HCT116 (cell line): Measurements from ENCODE around the gene HEMK1. TPM values are rescaled to one million over a fixed set of nuclear protein-coding genes. Genes with fewer than 3 reads are reported as not detected.

Source experiments
- ATAC-seq: fragments of 200-7000 bp; cut with Tn5 transposase; 2 replicates; pipeline ENCODE4 v1.9.1; 2020; ENCODE audit warnings: mild to moderate bottlenecking, moderate library complexity
- BruUV-seq: library from RNA; stranded (reverse); fragments of 400-500 nt; replicated peaks from 2 replicates; lab custom pipeline; 2021; lab: Mats Ljungman, UMichigan
- CTCF ChIA-PET: fragments of 300-600 bp; sonication (Branson Sonifier 250); formaldehyde crosslinking; loops from one replicate; lab custom pipeline; 2021; ENCODE audit warnings: antibody characterized with exemption; lab: Charles Lee
- POLR2A ChIA-PET: fragments of 300-600, 350-600 bp; sonication (Branson Sonifier 250); formaldehyde crosslinking; loops from one replicate; lab custom pipeline; 2021; ENCODE audit warnings: antibody characterized with exemption; lab: Charles Lee
- RAD21 ChIA-PET, 2 experiments: fragments of 300-600 bp; sonication (Branson Sonifier 250); formaldehyde crosslinking; loops; one replicate each; lab custom pipeline; 2023; ENCODE audit warnings: low total read pairs in 2 of 2; ENCODE audit not compliant: uncharacterized antibody in 2 of 2, unreplicated experiment in 2 of 2, low non-redundant PET in 1 of 2; lab: Charles Lee
- DNase-seq: peaks from one replicate; pipeline ENCODE4 v3.0.0-alpha.2; 2010; ENCODE audit warnings: low read depth, low spot score
- H2AFZ ChIP-seq: fragments of 200-600 bp; shearing (Covaris generic), sonication (generic); 2 replicates; pipeline ENCODE4 v1.6.1; 2017; ENCODE audit warnings: low read depth, mixed run types, mixed read lengths, antibody characterized with exemption, low read length; ENCODE audit not compliant: poor library complexity, severe bottlenecking
- H3K27ac ChIP-seq: 2 replicates; pipeline ENCODE4 v1.5.1; 2012; ENCODE audit warnings: low read depth, low read length
- H3K27me3 ChIP-seq: fragments of 200-600 bp; sonication (generic); 2 replicates; pipeline ENCODE4 v1.6.1; 2016; ENCODE audit warnings: mixed run types, low read length, mixed read lengths; ENCODE audit not compliant: insufficient read depth
- H3K36me3 ChIP-seq, 2 experiments: fragments of 200-500 bp in 1 of 2; fragments of 200-600 bp in 1 of 2; sonication (Bioruptor generic) in 1 of 2; sonication (generic) in 1 of 2; 2 replicates each; pipeline versions ENCODE4 v1.5.1 to v1.6.1; 2014 to 2016; ENCODE audit warnings: low read length in 2 of 2, inconsistent platforms in 1 of 2, mixed read lengths in 1 of 2, mixed run types in 1 of 2; ENCODE audit not compliant: insufficient read depth in 2 of 2, control insufficient read depth in 1 of 2
- H3K4me1 ChIP-seq, 2 experiments: fragments of 200-600 bp in 1 of 2; sonication (generic) in 1 of 2; 2 replicates each; pipeline versions ENCODE4 v1.5.1 to v1.6.1; 2012 to 2017; ENCODE audit warnings: low read length in 2 of 2, inconsistent platforms in 1 of 2, mild to moderate bottlenecking in 1 of 2, mixed read lengths in 1 of 2, mixed run types in 1 of 2, moderate library complexity in 1 of 2; ENCODE audit not compliant: insufficient read depth in 2 of 2, control insufficient read depth in 1 of 2
- H3K4me2 ChIP-seq: fragments of 200-600 bp; sonication (generic); 2 replicates; pipeline ENCODE4 v1.6.1; 2017; ENCODE audit warnings: mixed run types, low read length, mixed read lengths
- H3K4me3 ChIP-seq, 2 experiments: fragments of 200-600 bp in 1 of 2; sonication (generic) in 1 of 2; replicated peaks in 1 of 2; 2 replicates each; pipeline ENCODE4 v1.5.1; 2011 to 2016; ENCODE audit warnings: low read length in 2 of 2, control low read depth in 1 of 2, low read depth in 1 of 2, mild to moderate bottlenecking in 1 of 2, mixed read lengths in 1 of 2, mixed run types in 1 of 2
- H3K79me2 ChIP-seq: fragments of 200-600 bp; sonication (generic); 2 replicates; pipeline ENCODE4 v1.6.1; 2017; ENCODE audit warnings: mild to moderate bottlenecking, mixed run types, low read length, moderate library complexity, mixed read lengths; ENCODE audit not compliant: insufficient read depth
- H3K9ac ChIP-seq: fragments of 200-600 bp; sonication (generic); 2 replicates; pipeline ENCODE4 v1.6.1; 2016; ENCODE audit warnings: low read length, mixed read lengths
- H3K9me2 ChIP-seq: fragments of 200-600 bp; sonication (generic), shearing (Covaris generic); 2 replicates; pipeline ENCODE4 v1.6.1; 2017; ENCODE audit warnings: mixed run types, mild to moderate bottlenecking, moderate library complexity; ENCODE audit not compliant: insufficient read depth
- H3K9me3 ChIP-seq, 2 experiments: fragments of 200-500 bp in 1 of 2; fragments of 200-600 bp in 1 of 2; sonication (Bioruptor generic) in 1 of 2; sonication (generic) in 1 of 2; 2 replicates each; pipeline ENCODE4 v1.6.1; 2014 to 2017; ENCODE audit warnings: low read length in 2 of 2, mixed read lengths in 2 of 2, inconsistent platforms in 1 of 2, low read depth in 1 of 2, mild to moderate bottlenecking in 1 of 2, mixed run types in 1 of 2, moderate library complexity in 1 of 2; ENCODE audit not compliant: control insufficient read depth in 1 of 2, insufficient read depth in 1 of 2
- H4K20me1 ChIP-seq: fragments of 200-600 bp; sonication (generic), shearing (Covaris generic); 2 replicates; pipeline ENCODE4 v1.6.1; 2017; ENCODE audit warnings: mixed run types, mild to moderate bottlenecking, moderate library complexity; ENCODE audit not compliant: insufficient read depth
- ATF3 ChIP-seq: IDR thresholded peaks from 2 replicates; pipeline ENCODE4 v1.6.1; 2012
- CBX3 ChIP-seq: IDR thresholded peaks from 2 replicates; pipeline ENCODE4 v1.6.1; 2012; ENCODE audit warnings: low read depth
- CEBPB ChIP-seq: IDR thresholded peaks from 2 replicates; pipeline ENCODE4 v1.6.1; 2012; ENCODE audit warnings: low read depth
- CTCF ChIP-seq, 3 experiments: fragments of 200-600 bp in 1 of 3; sonication (generic) in 1 of 3; IDR thresholded peaks in 2 of 3; conservative IDR thresholded peaks in 1 of 3; 2 replicates each; pipeline ENCODE4 v1.5.1; 2012 to 2017; ENCODE audit warnings: low read depth in 2 of 3, low read length in 2 of 3, antibody characterized with exemption in 1 of 3, borderline replicate concordance in 1 of 3, control low read depth in 1 of 3, mild to moderate bottlenecking in 1 of 3, mixed read lengths in 1 of 3, mixed run types in 1 of 3, moderate library complexity in 1 of 3; ENCODE audit not compliant: insufficient read depth in 1 of 3
- EGR1 ChIP-seq: IDR thresholded peaks from 2 replicates; pipeline ENCODE4 v1.6.1; 2012; ENCODE audit warnings: low read depth
- ELF1 ChIP-seq: IDR thresholded peaks from 2 replicates; pipeline ENCODE4 v1.6.1; 2012; ENCODE audit warnings: low read depth, borderline replicate concordance
- EZH2 ChIP-seq: fragments of 200-600 bp; sonication (generic); IDR thresholded peaks from 2 replicates; pipeline ENCODE4 v1.6.1; 2017; ENCODE audit warnings: antibody characterized with exemption, mixed run types
- FOSL1 ChIP-seq: IDR thresholded peaks from 2 replicates; pipeline ENCODE4 v1.6.1; 2012; ENCODE audit warnings: low read depth
- JUND ChIP-seq: IDR thresholded peaks from 2 replicates; pipeline ENCODE4 v1.6.1; 2012
- MAX ChIP-seq: IDR thresholded peaks from 2 replicates; pipeline ENCODE4 v1.6.1; 2012
- POLR2A ChIP-seq: IDR thresholded peaks from 2 replicates; pipeline ENCODE4 v1.7.0; 2011; ENCODE audit warnings: borderline replicate concordance; ENCODE audit not compliant: insufficient read depth, insufficient read length; ENCODE audit errors: extremely low read depth
- POLR2AphosphoS5 ChIP-seq: IDR thresholded peaks from 2 replicates; pipeline ENCODE4 v1.6.1; 2011; ENCODE audit warnings: mild to moderate bottlenecking, low read depth, low read length, moderate library complexity
- SIN3A ChIP-seq: IDR thresholded peaks from 2 replicates; pipeline ENCODE4 v1.6.1; 2012; ENCODE audit warnings: low read depth
- SP1 ChIP-seq: IDR thresholded peaks from 2 replicates; pipeline ENCODE4 v1.6.1; 2012; ENCODE audit warnings: low read depth
- SRF ChIP-seq: IDR thresholded peaks from 2 replicates; pipeline ENCODE4 v1.6.1; 2012; ENCODE audit warnings: low read depth
- TCF7L2 ChIP-seq: IDR thresholded peaks from 2 replicates; pipeline ENCODE4 v1.7.0; 2011; ENCODE audit warnings: borderline replicate concordance, inconsistent platforms; ENCODE audit not compliant: insufficient read depth, insufficient read length; ENCODE audit errors: extremely low read depth
- ZBTB33 ChIP-seq: IDR thresholded peaks from 2 replicates; pipeline ENCODE4 v1.6.1; 2011; ENCODE audit warnings: mild to moderate bottlenecking, low read length, moderate library complexity; ENCODE audit not compliant: insufficient replicate concordance; ENCODE audit errors: extremely low read depth
- ZFX ChIP-seq: fragments of 450-650 bp; IDR thresholded peaks from 2 replicates; pipeline ENCODE4 v1.6.1; 2017
- ZNF274 ChIP-seq: fragments of 200-500 bp; sonication (Bioruptor generic); IDR thresholded peaks from 2 replicates; pipeline ENCODE4 v1.6.1; 2014; ENCODE audit warnings: mild to moderate bottlenecking, low read depth, low read length, inconsistent platforms
- intact Hi-C: fragments of 100-400 bp; cut with micrococcal nuclease; formaldehyde crosslinking; loops from 2 replicates; pipeline ENCODE4 v1.10.0; 2022
- total RNA-seq: library from RNA; stranded (reverse); gene quantifications from one replicate; pipeline ENCODE4 v1.2.1, GENCODE V29; 2021; ENCODE audit not compliant: unreplicated experiment

HEMK1 gene
- total RNA-seq, 1 experiment from 2014 or later = 20.5 TPM

GRCh38 chr3:50604110-50604621 lies 34.8 kb downstream of the HEMK1 start (continued):
- TF ChIP-seq ZBTB33 (no peak), EZH2 (no peak), POLR2AphosphoS5 (no peak), TCF7L2 (no peak), FOSL1 (no peak), ZNF274 (no peak), ZFX (no peak), SIN3A (no peak)

- H3K79me2 ChIP-seq = no peaks in the 10 kb centered on the region
- RAD21 ChIA-PET = no interaction called here
- ATAC-seq = no peak
- no peaks in the 10 kb centered on the region for H4K20me1 ChIP-seq
- H3K27me3 ChIP-seq = no peaks in the 10 kb centered on the region
- no peaks in the 10 kb centered on the region for H3K9me2 ChIP-seq
- CTCF ChIA-PET = no interaction called here
- POLR2A ChIA-PET = no interaction called here
- H3K9me3 ChIP-seq = no peaks in the 10 kb centered on the region
- 0 out of 4 replicates have a peak, but pooled peaks cover 0 to 5% of the 10 kb centered on the region in 2 experiments for H3K36me3 ChIP-seq
- H3K27ac ChIP-seq = no peak overlapping the region
- peaks cover 35% of the 10 kb centered on the region in 2 experiments for H3K4me1 ChIP-seq
- no peak overlapping the region for H2AFZ ChIP-seq
- DNase-seq = no peak
- H3K4me3 ChIP-seq = no peak overlapping the region
- no peak overlapping the region for H3K9ac ChIP-seq
- no TSS peak for BruUV-seq
- intact Hi-C loops = no loop called here
- H3K4me2 ChIP-seq = no peak overlapping the region
- TF ChIP-seq MAX = no peak
- no peak for TF ChIP-seq JUND
- no peak for TF ChIP-seq ZNF274
- no peak for TF ChIP-seq ATF3
- TF ChIP-seq EGR1 = no peak
- no peak for TF ChIP-seq SP1
- TF ChIP-seq EZH2 = no peak
- TF ChIP-seq POLR2A = no peak
- TF ChIP-seq FOSL1 = no peak
- TF ChIP-seq TCF7L2 = no peak
- TF ChIP-seq ZFX = no peak
- no peak for TF ChIP-seq SRF
- no peak for TF ChIP-seq CEBPB
- TF ChIP-seq CTCF (IDR thresholded peaks at IDR 0.05 in 2 of 3, conservative IDR thresholded peaks at IDR 0.05 in 1 of 3; ENCODE audit: borderline replicate concordance in 1 of 3, insufficient read depth in 1 of 3, low read depth in 2 of 3, low read length in 2 of 3) = no peak
- no peak for TF ChIP-seq CBX3
- TF ChIP-seq ELF1 = no peak
These were observed 35.6 kb downstream of the HEMK1 start for GRCh38 chr3:50604628-50605588.
